HCT116 (cell line): ENCODE results near the gene CTIF.

Source experiments
- CEBPB ChIP-seq: IDR thresholded peaks from 2 replicates; pipeline ENCODE4 v1.6.1; 2012; ENCODE audit warnings: low read depth
- EZH2 ChIP-seq: fragments of 200-600 bp; sonication (generic); IDR thresholded peaks from 2 replicates; pipeline ENCODE4 v1.6.1; 2017; ENCODE audit warnings: antibody characterized with exemption, mixed run types
- FOSL1 ChIP-seq: IDR thresholded peaks from 2 replicates; pipeline ENCODE4 v1.6.1; 2012; ENCODE audit warnings: low read depth
- POLR2A ChIP-seq: IDR thresholded peaks from 2 replicates; pipeline ENCODE4 v1.7.0; 2011; ENCODE audit warnings: borderline replicate concordance; ENCODE audit not compliant: insufficient read depth, insufficient read length; ENCODE audit errors: extremely low read depth
- RAD21 ChIP-seq: IDR thresholded peaks from 2 replicates; pipeline ENCODE4 v1.6.1; 2012; ENCODE audit warnings: low read depth, mild to moderate bottlenecking
- YY1 ChIP-seq: IDR thresholded peaks from 2 replicates; pipeline ENCODE4 v1.6.1; 2011; ENCODE audit warnings: low read length, low read depth, moderate library complexity, mild to moderate bottlenecking; ENCODE audit not compliant: insufficient replicate concordance; ENCODE audit errors: extremely low read depth
- ZNF274 ChIP-seq: fragments of 200-500 bp; sonication (Bioruptor generic); IDR thresholded peaks from 2 replicates; pipeline ENCODE4 v1.6.1; 2014; ENCODE audit warnings: mild to moderate bottlenecking, low read depth, low read length, inconsistent platforms
- TF ChIP-seq, protein P1 (sequence below), 3 experiments: fragments of 200-600 bp in 1 of 3; sonication (generic) in 1 of 3; IDR thresholded peaks in 2 of 3; conservative IDR thresholded peaks in 1 of 3; 2 replicates each; pipeline ENCODE4 v1.5.1; 2012 to 2017; ENCODE audit warnings: low read depth in 2 of 3, low read length in 2 of 3, antibody characterized with exemption in 1 of 3, borderline replicate concordance in 1 of 3, control low read depth in 1 of 3, mild to moderate bottlenecking in 1 of 3, mixed read lengths in 1 of 3, mixed run types in 1 of 3, moderate library complexity in 1 of 3; ENCODE audit not compliant: insufficient read depth in 1 of 3
- TF ChIP-seq, protein P2 (sequence below): IDR thresholded peaks from 2 replicates; pipeline ENCODE4 v1.6.1; 2012
- TF ChIP-seq, protein P3 (sequence below): IDR thresholded peaks from 2 replicates; pipeline ENCODE4 v1.6.1; 2012; ENCODE audit warnings: low read depth

DNA sequence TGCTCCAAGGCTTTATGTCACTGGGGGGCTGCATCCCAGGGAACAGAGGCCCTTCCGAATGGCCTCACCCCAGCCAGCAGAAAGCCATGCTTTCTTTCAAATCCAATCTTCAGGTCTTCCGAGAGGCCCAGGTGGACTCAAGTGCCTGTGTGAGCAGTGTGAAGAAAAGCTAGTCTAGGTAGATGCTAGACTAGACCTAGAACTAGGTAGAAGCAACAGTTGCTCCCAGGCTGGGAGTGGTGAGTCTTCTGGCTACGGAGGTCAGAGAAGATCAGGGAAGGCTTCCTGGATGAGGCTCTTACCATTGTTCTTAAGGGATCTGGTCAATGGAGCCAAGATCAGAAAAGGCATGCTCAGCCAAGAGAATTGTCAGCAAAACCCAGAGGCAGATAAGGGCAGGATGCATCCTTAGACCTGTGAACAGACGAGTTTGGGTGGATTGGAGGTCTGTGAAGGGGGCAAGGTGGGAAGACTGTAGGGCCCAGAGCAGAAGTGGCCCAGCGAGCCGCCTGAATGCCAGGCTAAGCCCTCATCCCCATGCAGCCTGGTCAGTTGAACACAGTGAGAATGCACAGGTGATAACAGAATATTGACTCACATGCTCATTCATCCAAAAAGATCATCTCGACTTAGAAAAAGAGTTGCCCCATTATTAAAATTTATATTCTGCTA is 301.1 kb downstream of the CTIF start:
- TF ChIP-seq RAD21: no peak
- TF ChIP-seq, protein P1, sequence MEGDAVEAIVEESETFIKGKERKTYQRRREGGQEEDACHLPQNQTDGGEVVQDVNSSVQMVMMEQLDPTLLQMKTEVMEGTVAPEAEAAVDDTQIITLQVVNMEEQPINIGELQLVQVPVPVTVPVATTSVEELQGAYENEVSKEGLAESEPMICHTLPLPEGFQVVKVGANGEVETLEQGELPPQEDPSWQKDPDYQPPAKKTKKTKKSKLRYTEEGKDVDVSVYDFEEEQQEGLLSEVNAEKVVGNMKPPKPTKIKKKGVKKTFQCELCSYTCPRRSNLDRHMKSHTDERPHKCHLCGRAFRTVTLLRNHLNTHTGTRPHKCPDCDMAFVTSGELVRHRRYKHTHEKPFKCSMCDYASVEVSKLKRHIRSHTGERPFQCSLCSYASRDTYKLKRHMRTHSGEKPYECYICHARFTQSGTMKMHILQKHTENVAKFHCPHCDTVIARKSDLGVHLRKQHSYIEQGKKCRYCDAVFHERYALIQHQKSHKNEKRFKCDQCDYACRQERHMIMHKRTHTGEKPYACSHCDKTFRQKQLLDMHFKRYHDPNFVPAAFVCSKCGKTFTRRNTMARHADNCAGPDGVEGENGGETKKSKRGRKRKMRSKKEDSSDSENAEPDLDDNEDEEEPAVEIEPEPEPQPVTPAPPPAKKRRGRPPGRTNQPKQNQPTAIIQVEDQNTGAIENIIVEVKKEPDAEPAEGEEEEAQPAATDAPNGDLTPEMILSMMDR (IDR thresholded peaks at IDR 0.05 in 2 of 3, conservative IDR thresholded peaks at IDR 0.05 in 1 of 3; ENCODE audit: borderline replicate concordance in 1 of 3, insufficient read depth in 1 of 3, low read depth in 2 of 3, low read length in 2 of 3): no peak
- TF ChIP-seq CEBPB: no peak
- no peak for TF ChIP-seq EZH2
- TF ChIP-seq ZNF274: no peak
- TF ChIP-seq FOSL1: no peak
- TF ChIP-seq POLR2A: no peak
- no peak for TF ChIP-seq YY1
- TF ChIP-seq, protein P2, sequence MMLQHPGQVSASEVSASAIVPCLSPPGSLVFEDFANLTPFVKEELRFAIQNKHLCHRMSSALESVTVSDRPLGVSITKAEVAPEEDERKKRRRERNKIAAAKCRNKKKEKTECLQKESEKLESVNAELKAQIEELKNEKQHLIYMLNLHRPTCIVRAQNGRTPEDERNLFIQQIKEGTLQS: no peak
- TF ChIP-seq, protein P3, sequence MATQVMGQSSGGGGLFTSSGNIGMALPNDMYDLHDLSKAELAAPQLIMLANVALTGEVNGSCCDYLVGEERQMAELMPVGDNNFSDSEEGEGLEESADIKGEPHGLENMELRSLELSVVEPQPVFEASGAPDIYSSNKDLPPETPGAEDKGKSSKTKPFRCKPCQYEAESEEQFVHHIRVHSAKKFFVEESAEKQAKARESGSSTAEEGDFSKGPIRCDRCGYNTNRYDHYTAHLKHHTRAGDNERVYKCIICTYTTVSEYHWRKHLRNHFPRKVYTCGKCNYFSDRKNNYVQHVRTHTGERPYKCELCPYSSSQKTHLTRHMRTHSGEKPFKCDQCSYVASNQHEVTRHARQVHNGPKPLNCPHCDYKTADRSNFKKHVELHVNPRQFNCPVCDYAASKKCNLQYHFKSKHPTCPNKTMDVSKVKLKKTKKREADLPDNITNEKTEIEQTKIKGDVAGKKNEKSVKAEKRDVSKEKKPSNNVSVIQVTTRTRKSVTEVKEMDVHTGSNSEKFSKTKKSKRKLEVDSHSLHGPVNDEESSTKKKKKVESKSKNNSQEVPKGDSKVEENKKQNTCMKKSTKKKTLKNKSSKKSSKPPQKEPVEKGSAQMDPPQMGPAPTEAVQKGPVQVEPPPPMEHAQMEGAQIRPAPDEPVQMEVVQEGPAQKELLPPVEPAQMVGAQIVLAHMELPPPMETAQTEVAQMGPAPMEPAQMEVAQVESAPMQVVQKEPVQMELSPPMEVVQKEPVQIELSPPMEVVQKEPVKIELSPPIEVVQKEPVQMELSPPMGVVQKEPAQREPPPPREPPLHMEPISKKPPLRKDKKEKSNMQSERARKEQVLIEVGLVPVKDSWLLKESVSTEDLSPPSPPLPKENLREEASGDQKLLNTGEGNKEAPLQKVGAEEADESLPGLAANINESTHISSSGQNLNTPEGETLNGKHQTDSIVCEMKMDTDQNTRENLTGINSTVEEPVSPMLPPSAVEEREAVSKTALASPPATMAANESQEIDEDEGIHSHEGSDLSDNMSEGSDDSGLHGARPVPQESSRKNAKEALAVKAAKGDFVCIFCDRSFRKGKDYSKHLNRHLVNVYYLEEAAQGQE: no peak
